Fibroblast of skin of right quadriceps (primary cell): ENCODE data around the gene ANO6.
"Not testable (repeated sequence)": the region's sequence is repeated elsewhere in the genome, so short reads cannot be mapped to it uniquely, and the experiment has no call there.

Experiments
- DNase-seq: peaks from one replicate; pipeline ENCODE4 v3.0.0-alpha.2; 2013

ANO6 gene

DNA sequence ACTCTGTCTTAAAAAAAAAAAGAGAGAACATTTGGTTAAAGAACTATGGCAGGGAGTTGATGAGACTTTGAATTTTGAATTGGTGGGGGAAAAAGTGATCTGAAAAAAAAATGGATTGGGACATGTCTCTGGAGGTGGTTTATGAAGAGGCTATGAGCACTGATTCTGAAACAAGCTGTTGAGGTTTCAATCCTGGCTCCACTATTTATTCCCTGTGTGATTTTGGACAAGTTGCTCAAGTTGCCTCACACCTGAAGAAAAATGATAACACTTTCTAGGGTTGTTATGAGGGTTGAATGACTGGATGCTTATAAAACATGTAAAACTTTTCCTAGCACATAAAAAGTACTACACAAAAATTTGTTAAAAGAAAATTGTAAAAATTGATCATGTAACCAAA, 1.8 kb upstream of the ANO6 start:
- no peak for DNase-seq

GRCh38 chr12:45214749-45215418, 1.0 kb upstream of the ANO6 start:
- DNase-seq: peak; percentile 35

DNA sequence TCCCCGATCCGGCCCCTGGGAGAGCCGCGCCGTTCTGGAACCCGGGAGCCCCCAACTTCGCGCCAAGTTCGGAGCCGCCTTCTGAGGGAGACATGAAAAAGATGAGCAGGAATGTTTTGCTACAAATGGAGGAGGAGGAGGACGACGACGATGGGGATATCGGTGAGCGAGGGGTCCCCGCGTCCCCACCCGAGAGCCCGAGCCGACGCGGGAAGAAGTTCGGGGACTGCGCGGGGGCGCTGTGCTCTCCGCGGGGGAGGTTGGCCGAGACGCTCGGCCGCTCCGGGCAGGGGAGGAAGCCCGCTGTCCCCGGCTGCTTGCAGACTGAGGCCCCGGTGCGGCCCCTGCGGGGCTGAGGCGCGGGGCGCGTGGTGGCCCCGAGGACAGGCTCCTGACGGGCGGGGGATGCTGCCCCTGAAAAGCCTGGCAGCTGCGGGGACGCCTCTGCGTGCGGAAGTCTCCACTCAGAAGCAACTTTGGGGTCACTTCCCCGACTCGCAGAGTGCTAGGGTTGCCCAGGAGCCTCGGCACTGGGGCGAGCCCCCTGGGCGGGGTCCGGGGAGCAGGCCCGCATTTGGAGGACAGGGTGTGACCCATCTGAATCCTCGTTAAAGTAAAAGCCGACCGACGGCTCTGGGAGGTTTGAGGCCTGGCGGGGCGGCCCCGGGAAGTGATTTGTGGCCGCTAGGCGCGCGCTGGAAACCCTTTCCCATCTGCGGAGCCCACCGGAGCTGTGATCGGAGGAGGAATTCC, 511 bp downstream of the ANO6 start:
- DNase-seq: peak; percentile 44

DNA sequence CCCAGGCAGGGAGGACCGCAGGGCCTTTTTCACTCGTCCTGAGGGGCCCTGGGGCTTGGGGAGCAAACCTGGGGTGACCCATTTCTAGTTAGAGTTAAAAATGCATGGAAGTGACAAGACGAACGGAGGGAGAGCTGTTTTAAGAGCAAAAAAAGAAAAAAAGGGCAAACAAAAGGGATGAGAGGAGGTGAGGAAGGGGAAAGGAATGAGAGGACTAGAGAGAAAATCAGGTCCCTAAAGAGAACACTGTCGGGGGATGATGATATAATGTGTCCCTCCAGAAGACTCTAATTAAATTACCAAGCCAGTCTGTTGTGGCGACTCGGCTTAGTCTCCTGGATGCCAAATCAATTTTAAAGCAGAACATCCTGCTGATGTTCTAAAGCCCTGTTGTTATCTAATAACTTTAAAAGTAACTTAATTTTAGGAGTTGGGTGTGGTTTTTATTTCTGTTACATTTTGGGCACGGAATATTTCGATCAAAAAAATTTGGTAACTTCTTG, 1.1 kb downstream of the ANO6 start:
- no peak for DNase-seq

- no peak for DNase-seq
Observed at GRCh38 chr12:45217846-45218245, 2.0 kb downstream of the ANO6 start.

GRCh38 chr12:45219621-45220020, 3.7 kb downstream of the ANO6 start:
- no peak for DNase-seq

- no peak for DNase-seq
Observed at GRCh38 chr12:45220363-45220931, 4.6 kb downstream of the ANO6 start.

- no peak for DNase-seq
Observed at GRCh38 chr12:45220969-45221368, 5.1 kb downstream of the ANO6 start.

DNA sequence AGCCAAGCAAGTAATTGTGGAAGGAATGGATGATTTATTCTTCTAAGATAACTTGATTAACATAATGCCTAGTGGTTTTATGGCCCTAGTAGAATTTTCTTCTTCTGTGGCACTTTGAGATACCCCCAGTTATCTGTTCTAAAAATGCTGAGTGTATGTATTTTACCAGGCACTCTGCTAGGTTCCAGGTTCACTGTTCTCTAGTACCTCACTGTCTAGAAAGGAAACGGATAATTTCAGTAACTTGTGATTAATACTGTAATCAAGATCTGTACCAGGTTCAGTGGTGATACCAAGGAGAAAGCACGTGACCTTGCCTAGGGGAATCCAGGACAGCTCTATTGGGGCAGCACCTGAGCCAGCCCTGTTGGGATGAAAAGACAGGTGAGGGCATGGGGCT, 8.0 kb downstream of the ANO6 start:
- no peak for DNase-seq

- no peak for DNase-seq
Observed at GRCh38 chr12:45224311-45224710, 8.4 kb downstream of the ANO6 start.

DNA sequence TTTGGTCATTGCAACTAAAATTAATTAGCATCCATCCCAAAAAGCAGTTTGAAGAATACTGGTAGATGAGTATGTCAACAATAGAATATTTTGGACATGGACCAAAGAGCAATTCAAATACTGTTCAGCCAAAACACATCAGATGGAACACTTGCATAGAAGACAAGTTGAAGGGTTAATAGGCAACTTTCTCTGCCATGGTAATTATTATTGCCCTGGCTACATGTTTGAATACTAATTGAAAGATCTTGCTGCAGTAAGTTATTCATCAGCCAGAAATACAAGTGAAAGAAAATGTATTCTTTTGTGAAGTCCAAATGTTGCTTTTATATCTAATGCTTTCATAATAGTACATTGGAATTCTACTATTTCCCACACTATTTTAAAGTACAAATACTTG, 10.1 kb downstream of the ANO6 start:
- DNase-seq: no peak

GRCh38 chr12:45227316-45228067, 11.6 kb downstream of the ANO6 start:
- DNase-seq: no peak

GRCh38 chr12:45231515-45232145, 15.7 kb downstream of the ANO6 start:
- DNase-seq: peak; percentile 85

DNA sequence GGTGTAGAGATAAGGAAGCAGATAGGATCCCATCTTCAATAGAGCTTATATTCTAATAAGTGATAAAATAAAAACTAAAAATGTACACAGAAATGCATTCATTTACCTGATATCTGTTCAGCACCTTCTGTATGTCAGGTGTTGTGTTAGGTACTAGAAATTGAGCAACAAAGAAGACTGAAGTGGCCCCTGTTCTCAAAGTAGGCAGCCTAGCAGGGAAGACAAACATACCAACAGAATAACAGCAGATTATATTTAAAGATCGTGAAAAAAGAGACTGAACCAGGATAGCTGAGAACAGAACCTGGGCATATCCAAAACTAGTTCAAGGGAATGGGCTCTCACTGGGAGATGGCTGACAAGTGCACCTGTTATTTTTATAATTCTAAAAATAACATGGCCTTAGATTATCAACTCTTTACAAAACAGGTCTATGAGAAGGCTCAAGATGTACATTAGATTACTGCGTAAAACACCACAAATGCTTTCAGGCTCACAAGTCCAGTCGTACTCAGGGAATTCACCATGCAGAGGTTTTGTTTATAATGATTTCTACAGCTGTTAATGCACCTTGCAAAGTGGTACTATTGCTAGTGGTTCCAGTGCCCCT, 16.4 kb downstream of the ANO6 start:
- DNase-seq: no peak

DNA sequence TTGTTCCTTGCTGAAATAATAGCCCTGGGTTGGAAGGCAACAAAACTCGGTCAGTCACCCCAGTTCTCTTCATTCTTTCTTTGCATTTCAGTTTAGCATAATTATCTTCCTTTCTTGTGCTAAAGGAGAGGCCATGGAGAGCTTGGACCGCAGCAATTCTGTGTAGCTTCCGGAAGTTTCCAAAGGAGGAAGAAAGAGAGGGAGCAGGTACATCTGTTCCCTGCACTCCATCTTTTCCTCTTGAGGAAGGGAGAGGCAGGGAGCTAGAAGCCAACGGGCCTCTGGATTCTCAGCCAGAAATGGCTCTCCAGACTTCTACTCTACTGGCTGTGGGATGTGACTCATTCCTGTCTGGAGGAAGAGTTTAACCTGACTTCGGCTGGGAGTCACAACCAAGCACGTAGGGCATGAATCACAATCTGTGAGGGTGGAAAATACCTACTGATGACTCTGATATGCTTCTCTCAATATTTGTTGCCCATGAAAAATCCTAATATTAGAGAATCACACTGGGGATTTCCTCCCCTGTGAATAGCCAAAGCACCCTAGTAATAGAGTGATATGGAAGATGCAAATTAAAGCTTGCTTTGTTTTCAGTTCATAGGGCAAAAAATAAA, 17.0 kb downstream of the ANO6 start:
- DNase-seq: peak; percentile 97

DNA sequence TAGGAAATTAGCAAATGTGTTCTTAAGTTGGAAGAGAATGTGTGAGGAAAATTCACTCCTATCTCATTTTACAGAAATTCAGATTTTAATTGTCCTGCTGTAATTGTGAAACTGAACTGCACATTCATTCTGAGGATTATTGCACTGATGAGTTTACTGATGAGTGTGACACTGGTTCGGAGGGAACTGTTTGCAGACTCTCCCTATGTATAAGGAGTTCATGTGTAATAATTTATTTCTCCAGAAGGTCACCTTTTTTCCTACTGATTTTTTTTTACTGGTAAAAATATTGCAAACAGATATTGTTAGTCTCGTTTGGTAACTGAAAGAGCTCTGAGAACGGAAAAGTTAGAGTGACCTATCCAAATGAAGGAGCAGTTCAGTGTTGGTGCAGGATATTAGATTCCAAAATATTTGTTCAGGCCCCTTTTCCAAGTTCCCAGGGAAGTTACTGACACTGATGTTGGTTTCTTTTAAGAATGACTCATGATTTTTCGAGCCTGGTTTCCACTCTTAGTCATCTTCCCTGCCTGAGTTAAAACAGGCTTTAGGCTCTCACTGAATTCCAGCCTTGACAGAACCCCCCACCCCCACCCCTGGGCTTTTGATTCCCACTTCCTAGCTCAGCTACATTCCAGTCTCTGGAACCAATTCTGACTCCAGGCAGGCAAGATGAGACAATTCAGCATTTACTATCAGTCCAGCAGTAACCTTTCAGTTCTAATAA, 18.4 kb downstream of the ANO6 start:
- DNase-seq: peak; percentile 98

DNA sequence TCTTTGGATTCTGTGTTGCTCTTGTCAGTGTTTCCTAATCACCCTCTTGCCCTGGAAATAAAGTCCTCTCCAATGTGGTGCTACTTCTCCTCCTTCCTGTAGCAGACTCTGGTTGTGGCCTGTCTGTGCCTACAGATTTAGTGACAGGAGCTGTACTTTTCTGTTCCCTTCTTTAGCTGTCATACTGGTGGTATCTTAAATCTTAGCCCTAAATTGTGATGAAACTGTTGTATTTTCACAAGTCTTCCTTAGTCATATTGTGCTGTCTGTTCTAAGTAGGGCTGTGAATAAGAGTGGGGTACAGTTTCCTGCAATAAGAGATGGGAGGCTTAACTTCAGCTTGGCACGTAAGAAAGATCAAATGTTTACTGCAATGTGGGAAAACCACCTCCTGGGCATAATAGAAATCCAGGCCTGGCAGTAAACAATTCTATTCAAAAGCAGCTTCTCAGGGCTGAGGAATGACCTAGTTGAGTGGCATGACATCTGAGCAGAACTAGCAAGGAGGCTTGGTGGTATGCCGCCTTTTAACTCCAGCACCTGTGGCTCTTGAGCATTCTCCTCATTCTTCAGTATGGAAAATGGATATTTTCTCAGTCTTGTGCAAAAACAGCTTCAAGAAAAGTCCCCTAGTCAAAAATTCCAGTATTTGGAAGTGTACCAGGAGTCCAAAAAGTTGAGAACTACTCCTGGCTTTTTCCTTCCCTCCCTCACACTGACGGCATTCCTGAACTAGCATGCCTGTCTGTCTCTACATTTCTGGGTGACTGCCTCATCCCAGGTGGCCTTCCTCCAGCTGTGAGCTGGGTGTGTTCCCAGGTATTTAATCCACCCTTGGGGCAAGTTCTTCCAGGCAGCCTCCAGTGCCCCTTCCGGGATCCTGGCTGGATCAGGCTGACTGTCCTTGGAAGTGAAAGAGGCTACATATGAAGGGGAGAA, 19.5 kb downstream of the ANO6 start:
- DNase-seq: peak; percentile 52

- not testable (repeated sequence) for DNase-seq
Observed at GRCh38 chr12:45236383-45236782, 20.5 kb downstream of the ANO6 start.

DNA sequence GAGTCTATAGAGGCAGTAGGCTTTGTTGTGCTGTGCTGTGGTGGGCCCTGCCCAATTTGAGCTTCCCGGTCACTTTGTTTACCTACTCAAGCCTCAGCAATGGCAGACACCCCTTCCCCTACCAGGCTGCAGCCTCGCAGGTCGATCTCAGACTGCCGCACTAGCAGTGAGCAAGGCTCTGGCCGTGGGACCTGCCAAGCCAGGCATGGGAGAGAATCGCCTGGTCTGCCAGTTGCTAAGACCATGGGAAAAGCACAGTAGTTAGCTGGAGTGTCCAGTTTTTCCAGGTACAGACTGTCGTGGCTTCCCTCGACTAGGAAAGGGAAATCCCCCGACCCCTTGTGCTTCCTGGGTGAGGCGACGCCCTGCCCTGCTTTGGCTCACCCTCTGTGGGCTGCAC, 26.3 kb downstream of the ANO6 start:
- DNase-seq: no peak

DNA sequence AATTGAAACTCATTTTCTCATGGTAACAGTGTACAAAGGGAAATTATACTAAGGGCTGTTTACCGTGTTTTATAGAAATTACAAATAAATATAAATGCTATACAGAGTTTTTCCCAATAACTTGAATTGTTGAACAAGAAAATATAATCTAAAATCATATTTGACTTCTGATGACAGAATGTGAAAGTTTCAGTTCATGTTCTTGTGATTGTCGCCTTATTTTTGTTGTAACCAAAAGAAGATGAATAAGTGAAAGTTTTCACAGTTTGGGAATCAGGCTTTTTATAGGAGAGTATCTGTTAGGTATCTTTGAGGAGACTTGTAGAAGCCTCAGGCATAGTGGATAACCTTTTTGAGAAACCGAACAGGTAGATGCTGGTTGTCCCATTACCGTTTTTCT, 28.1 kb downstream of the ANO6 start:
- DNase-seq: no peak
